Inflammatory macrophage (primary cell): ENCODE data around the gene PIK3R4.

ENCODE experiments used
- DNase-seq, 2 donors: peaks; one replicate each; pipeline ENCODE4 v3.0.0-alpha.2; 2020 to 2022

Gene PIK3R4

GRCh38 chr3:130688015-130688688, 58.5 kb downstream of the PIK3R4 start:
- DNase-seq: no peak

DNA sequence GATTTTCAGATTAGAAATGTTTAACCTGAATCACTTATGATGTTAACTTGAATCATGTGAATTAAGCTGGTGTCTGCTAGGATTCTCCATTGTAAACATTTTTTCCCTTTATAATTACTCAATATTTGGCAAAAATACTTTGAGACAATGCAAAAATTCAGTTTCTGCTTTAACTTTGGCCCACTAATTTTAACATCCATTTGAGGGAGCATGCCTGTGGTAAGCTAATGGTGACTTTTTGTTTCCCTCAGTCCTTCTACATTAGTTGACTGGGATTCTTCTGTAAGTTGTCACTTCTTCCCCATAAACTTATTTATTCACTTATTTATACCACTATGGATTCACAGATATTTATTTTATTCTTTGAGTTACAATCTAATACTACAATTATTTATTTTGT, 59.3 kb downstream of the PIK3R4 start:
- no peak for DNase-seq

- no peak for DNase-seq
Measured at GRCh38 chr3:130686833-130687232, 59.8 kb downstream of the PIK3R4 start.

- DNase-seq: no peak
Measured at GRCh38 chr3:130682131-130682530, 64.5 kb downstream of the PIK3R4 start.

GRCh38 chr3:130679218-130679617, 67.4 kb downstream of the PIK3R4 start:
- DNase-seq: no peak

- no peak for DNase-seq
Measured at GRCh38 chr3:130677343-130677742, 69.3 kb downstream of the PIK3R4 start.

DNA sequence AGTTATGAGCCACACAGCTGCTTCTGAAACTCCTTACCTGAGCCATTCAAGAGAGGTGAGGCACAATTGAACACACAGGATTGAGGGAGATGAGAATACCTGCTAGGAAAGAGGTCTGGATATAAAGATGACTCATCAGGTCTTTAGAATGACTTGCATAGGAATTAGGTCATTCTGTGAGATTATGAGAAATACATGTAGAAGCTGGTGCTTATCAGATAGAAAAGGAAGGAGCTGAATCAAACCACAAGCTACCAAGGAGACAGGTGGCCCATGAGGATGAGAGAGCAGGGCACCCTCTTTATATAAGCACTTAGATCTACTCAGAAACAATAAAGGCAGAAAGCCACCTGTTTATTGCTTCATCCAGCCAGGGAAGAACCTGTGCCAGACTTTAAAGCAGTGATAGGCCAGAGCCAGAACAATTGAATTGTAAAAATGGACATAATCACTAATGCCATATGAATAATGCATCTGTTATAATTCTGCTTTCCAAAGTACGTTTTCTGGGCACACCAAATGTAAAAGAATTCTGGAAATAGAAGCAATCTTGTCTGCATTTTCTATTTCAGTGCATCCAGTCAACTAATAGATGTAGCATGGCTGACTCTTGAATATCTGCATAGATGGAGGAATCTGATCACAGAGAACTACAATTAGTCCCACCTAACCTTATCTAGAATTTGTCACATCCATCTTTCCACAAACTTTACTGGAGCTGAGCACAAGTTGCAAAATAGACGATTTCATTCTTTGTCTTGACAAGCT, 74.9 kb downstream of the PIK3R4 start:
- DNase-seq: no peak

DNA sequence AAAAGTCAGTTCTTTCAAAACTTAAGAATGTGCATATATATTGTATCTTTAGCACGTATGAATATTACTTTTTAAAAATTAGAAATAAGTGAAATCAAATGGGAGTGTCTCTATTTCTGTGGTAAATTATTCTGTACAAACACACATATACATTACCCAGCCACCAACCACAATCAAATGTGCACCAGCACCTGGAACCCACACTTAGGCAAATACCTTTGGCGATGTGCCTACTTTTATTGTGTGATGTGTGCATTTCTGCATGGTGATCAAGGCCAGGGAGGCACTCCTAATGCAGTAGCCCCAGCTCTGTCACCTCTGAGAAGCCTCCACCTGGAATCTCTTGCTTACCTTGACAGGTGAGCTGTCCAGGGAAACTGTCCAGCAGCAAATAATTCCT, 76.9 kb downstream of the PIK3R4 start:
- no peak for DNase-seq

GRCh38 chr3:130663092-130663491, 83.5 kb downstream of the PIK3R4 start:
- no peak for DNase-seq

DNA sequence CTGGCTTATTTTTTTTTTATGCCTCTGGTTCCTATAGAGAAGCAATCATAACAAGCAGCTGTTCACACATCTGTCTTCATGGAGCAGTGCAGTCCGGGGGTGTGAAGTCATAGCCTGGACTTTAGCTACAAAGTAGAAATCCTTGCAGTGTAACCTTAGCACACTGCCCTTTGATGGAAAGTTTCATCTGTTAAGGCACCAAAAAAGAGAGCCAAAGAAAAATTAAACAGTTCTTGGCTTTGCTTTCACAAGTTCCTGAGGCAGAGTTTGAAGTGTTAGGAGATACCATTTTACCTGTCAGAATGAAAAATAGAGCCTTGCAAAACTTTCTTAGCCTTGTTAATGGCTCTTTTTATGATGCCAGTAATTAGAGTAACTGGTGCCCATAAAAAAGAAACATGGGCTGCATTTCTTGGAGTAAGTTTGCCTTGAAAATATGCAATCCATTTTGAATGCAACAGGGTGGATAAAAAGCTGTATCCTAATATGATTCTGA, 84.1 kb downstream of the PIK3R4 start:
- DNase-seq: no peak

DNA sequence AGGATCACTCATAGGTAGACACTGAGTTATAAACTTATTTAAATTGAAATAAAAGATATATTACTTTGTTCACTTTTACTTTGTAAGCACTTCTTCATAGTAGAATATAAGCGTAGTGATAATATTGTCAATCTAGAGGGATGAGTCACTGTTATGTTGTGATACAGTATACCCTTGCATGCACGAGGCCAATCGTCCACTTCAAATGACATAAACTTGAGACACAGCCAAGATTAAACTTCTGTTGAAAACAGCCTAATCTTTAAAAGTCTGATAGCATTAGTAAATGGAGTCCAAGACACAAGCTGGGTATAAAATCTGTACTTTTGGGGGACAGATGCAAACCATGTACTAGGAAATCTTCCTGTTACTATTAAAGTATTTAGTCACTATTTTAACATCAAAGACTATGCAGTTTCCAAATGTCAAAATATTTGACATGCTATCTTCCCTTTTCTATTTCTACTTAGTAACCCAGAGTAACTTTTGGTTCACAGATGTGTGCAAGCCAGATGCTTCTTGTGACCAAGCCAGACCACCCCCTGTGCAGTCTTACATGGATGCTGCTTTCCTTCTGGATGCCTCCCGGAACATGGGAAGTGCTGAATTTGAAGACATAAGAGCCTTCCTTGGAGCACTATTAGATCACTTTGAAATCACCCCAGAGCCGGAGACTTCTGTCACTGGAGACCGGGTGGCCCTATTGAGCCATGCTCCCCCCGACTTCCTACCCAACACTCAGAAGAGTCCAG, 85.3 kb downstream of the PIK3R4 start:
- no peak for DNase-seq

DNA sequence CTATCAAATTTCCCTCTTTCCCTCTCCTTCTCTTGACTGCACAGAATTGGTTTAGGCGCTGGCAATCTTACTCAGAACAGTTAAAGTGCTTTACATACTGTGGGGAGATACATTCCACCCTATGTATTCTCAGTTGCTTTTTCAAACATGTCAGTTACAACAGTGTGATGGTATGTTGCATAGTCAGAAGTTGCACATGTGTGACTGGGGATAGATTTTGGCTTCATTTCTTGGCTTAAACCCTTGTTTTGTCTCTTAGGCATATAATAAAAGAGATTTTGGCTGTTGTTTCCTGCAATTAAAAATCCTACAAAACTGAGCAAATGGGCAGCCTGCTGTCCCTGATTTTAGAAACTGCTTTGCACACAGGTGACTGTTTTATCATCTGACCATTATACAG, 86.7 kb downstream of the PIK3R4 start:
- no peak for DNase-seq

DNA sequence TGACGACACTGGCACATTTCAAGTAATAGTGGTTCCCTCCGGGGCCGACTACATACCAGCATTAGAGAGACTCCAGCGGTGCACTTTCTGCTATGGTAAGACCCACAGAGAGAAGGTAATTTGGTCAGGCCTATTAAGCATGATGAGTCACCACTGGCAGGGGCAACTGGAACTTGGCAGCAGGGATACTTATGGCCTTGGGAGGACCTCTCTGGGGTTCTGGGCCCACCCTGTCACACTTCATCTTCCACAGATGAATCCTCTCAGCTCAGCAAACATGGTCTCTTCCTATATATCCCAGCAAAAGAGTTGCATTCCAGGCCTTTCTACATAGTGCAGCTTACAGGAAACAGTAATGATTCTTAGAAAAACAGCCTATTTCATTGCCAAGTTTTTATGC, 88.0 kb downstream of the PIK3R4 start:
- no peak for DNase-seq

GRCh38 chr3:130656627-130657026, 90.0 kb downstream of the PIK3R4 start:
- no peak for DNase-seq

DNA sequence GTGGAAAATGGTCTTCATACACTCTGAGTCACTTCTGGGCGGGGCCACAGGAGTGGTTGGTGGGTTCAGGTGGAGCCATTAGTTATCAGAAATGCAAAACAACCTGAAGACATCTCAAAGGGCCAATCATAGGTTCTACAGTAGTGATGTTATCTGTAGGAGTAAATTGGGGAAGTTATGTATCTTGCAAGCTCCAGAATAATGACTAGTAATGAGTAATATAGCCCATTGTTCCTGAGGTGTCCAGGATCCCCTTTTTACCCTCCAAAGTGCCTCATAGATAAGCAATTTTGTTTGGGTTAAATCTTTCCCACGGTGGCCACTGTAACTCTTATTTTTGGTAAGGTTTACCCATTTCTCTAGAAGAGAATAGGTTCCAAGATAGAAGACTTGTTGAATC, 91.7 kb downstream of the PIK3R4 start:
- DNase-seq: peak; percentile 43 to 45

- DNase-seq: no peak
Measured at GRCh38 chr3:130654091-130654490, 92.5 kb downstream of the PIK3R4 start.

GRCh38 chr3:130649061-130649654, 97.5 kb downstream of the PIK3R4 start:
- no peak for DNase-seq

GRCh38 chr3:130648293-130648692, 98.3 kb downstream of the PIK3R4 start:
- DNase-seq: no peak

DNA sequence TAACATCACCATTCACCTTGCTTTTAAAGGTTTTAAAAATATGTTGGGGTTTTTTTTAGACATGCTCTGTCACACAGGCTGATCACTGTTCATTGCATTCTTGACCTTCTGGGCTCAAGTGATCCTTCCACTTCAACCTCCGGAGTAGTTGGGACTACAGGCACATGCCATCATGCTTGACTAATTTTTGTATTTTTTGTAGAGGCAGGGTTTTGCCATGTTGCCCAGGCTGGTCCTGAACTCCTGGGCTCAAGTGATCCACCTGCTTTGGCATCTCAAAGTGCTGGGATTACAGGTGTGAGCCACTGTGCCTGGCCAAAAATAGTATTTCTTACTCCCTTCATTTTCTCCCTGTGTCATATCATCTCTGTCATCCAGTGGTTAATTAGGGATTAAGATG, 101.4 kb downstream of the PIK3R4 start:
- DNase-seq: no peak

GRCh38 chr3:130644628-130645253, 101.9 kb downstream of the PIK3R4 start:
- DNase-seq: no peak

GRCh38 chr3:130640027-130640426, 106.6 kb downstream of the PIK3R4 start:
- DNase-seq: no peak

DNA sequence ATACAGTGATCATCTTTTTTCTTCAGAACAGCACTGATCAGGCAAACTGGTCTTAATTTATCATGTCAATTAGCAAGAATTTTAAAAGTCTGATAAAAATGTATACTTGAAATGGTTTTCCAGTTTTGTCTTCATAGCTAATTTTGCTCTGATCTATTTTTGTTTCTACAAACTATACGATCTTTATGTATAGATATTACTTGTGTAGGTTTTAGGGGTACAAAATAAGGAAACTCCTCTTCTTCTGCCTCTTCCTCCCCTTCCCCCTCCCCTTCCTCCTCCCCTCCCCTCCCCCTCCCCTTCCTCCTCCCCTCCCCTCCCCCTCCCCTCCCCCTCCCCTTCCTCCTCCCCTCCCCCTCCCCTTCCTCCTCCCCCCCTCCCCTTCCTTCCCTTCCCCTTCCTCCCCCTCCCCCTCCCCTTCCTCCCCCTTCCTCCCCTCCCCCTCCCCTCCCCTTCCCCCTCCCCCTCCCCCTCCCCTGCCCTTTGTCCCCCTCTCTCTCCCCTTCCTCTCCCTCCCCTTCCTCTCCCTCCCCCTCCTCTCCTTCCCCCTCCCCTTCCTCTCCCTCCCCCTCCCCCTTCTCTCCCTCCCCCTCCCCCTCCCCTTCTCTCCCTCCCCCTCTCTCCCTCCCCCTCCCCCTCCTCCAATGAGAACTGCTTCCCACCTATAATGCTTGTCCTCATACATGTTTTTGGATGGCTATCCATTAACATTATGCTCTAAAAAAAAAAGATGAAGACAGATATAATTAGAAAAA, 110.0 kb downstream of the PIK3R4 start:
- no peak for DNase-seq
